ENCODE data around the gene DPYSL5.

Gene DPYSL5

DNA sequence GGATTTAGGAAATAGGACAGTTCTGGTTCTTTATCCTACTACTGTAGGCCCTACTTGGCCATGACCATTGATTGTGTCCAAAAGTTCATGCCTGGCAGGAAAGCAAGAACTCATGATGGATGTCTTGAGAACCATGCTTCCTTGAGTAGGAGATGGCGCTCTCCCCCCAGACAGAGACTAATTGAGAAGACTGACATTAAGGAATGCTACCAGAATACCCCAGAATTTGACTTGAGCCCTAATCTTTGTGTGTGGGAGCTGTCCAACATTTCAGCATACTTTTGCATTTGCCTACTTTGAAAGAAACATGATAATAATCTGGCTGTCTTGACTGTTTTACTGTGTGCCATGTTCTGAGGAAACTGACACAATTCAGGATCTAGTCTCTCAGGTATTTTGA, 145.8 kb downstream of the DPYSL5 start:
- DNase-seq (no peak), ATAC-seq (no peak)

DNA sequence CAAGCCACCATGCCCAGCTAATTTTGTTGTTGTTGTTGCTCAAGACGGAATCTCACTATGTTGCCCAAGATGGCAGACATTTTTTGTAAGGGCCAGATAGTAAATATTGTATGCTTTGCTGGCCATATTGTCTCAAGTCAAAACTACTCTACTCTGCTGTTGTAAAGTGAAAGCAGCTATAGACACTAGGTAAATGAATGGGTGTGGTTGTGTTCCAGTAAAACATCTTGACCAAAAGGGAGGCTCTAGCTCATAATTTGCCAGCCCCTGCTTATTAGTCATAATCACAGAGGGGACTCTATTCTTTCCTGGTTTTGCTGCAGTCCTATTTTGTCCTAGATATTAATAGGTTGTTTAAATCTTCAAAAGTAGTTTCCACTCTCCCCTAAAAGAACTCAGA, 147.1 kb downstream of the DPYSL5 start:
- no peak for DNase-seq
- ATAC-seq, result no peak

DNA sequence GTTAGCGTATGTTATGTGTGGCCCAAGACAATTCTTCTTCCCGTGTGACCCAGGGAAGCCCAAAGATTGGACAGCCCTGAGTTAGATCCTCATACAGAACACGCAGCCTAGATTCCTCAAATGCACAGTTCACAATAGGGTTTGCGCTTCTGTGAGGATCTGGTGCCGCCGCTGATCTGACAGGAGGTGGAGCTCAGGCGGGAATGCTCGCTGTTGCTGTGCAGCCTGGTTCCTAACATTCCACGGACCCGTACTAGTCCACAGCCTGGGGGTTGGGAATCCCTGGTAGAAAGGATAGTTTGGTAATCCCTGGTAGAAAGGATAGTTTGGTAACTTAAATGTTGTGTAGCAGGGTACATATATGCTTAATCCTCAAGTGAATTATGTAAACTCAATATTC, 149.5 kb downstream of the DPYSL5 start:
- ATAC-seq, result no peak

DNA sequence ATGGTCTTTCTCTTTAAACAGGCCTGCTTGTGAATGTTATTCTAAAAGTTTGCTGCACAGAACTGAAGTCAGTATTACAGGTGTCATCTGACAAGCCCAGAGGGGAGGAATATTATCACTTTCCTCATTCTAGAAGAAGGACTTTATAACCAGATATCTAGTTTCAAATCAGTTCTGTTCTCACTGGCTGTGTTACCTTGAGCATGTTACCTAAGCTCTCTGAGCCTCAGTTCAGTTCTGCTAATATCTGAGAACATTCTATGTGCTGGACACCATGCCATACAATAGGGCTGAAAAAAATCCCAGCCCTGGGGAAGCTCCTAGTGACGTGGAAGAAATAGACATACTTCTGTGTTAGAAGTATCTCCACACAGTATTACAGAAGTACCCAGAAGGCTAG, 150.4 kb downstream of the DPYSL5 start:
- no peak for DNase-seq
- no peak for ATAC-seq

More for the DNA sequence above, 149.5 kb downstream of the DPYSL5 start:
- no peak for DNase-seq
